NB4 (cell line): ENCODE results near the gene CD28.
A peak's percentile ranks its signal among the peaks of the same experiment; 100 is the strongest.
"Not testable (repeated sequence)": the region's sequence is repeated elsewhere in the genome, so short reads cannot be mapped to it uniquely, and the experiment has no call there.

Experiments
- DNase-seq: peaks from one replicate; pipeline ENCODE4 v3.0.0; 2010; ENCODE audit warnings: low read depth
- H3K4me3 ChIP-seq: one replicate; pipeline ENCODE4 v1.5.1; 2011; ENCODE audit warnings: mild to moderate bottlenecking, low read depth, low read length, moderate library complexity
- MYC ChIP-seq: IDR thresholded peaks from 2 replicates; pipeline ENCODE4 v1.6.1; 2011; ENCODE audit warnings: low read depth, low read length
- POLR2A ChIP-seq: IDR thresholded peaks from 2 replicates; pipeline ENCODE4 v1.6.1; 2011; ENCODE audit warnings: mild to moderate bottlenecking; ENCODE audit not compliant: insufficient read length; ENCODE audit errors: extremely low read depth
- TF ChIP-seq, protein P1 (sequence below): IDR thresholded peaks from 2 replicates; pipeline ENCODE4 v1.6.1; 2011; ENCODE audit warnings: low read depth, low read length
- TF ChIP-seq, protein P2 (sequence below): IDR thresholded peaks from one replicate; pipeline ENCODE4 v1.5.1; 2012; ENCODE audit warnings: low read depth, low read length

Gene CD28

DNA sequence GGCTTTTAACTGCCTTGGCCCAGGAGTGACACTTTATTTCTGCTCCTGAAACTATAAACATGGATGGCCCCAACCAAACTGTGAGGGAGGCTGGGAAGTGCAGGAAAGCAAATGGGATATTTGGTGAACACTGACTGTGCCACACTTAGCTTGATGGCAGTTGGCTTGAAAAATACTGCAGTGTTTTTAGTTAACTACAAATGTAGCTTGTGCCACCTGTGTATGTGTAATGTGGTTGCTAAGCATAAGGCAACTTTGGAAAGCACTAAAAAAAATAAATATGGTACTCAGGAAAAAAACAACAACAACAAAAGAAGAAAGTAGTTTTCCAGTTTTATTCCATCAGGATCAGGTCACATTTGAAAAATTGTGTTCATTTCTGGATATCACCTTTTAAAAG lies 73.8 kb downstream of the CD28 start:
- TF ChIP-seq, protein P1, sequence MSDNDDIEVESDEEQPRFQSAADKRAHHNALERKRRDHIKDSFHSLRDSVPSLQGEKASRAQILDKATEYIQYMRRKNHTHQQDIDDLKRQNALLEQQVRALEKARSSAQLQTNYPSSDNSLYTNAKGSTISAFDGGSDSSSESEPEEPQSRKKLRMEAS = no peak
- TF ChIP-seq, protein P2, sequence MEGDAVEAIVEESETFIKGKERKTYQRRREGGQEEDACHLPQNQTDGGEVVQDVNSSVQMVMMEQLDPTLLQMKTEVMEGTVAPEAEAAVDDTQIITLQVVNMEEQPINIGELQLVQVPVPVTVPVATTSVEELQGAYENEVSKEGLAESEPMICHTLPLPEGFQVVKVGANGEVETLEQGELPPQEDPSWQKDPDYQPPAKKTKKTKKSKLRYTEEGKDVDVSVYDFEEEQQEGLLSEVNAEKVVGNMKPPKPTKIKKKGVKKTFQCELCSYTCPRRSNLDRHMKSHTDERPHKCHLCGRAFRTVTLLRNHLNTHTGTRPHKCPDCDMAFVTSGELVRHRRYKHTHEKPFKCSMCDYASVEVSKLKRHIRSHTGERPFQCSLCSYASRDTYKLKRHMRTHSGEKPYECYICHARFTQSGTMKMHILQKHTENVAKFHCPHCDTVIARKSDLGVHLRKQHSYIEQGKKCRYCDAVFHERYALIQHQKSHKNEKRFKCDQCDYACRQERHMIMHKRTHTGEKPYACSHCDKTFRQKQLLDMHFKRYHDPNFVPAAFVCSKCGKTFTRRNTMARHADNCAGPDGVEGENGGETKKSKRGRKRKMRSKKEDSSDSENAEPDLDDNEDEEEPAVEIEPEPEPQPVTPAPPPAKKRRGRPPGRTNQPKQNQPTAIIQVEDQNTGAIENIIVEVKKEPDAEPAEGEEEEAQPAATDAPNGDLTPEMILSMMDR = no peak
- TF ChIP-seq MYC (no peak), POLR2A (no peak)
- H3K4me3 ChIP-seq = no peak overlapping the region
- DNase-seq = no peak

DNA sequence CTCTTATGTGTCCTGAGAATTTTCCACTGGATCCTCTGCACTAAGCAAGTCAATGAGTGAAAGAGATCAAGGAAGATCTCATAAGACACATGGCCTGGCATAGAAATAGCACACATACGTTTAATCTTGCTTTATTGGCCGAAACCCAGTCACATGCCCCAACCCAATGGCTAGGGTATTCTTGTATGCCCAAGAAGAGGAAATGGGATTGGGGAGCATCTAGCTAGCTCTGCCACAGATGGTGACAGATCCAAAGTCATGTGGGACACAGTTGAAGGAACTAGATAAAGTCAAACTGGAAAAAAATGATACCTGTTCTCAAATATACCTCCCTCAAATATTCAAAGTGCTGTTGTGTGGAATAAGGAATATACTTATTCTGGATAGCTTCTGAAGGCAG lies 74.7 kb downstream of the CD28 start:
- no peak overlapping the region for H3K4me3 ChIP-seq
- DNase-seq = no peak
- TF ChIP-seq, protein P1 = no peak
- TF ChIP-seq, protein P2 = no peak
- TF ChIP-seq POLR2A (no peak), MYC (no peak)

DNA sequence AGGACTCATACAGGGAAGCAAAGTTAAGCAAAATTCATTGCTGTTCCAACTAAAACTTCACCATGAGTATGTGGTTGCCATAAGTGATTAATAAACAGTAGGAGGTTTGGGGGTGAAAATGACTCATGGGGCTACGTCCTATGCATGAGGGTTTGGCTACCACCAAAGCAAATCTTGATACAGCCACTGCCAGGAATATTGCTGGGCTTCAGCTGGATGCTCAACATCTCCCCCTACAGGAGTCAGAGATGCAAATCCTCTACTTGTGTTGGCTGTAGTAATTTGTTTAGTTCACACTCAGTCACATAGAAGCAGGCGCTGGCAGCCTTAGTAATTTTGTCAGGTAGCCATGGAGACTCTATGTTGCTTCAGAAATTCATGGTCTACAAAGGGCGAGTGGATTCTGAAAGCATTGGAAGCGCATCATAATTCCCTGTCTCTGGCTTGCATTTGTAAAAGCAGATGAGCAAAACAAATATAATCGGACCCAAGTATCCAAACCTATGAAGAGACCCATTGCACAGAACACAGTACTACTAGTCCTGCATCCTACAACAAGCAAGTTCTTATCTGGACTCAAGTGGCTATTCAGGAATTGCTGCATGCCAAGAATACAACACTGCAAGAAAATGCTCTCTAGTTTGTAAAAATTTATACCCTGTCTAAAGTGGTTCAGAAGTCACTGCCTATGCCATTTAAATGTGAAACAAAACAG lies 76.0 kb downstream of the CD28 start:
- TF ChIP-seq, protein P2 = peak; percentile 85
- no peak for TF ChIP-seq MYC
- TF ChIP-seq, protein P1 = 0 out of 2 replicates have a peak, but pooled peaks have one; percentile 10
- TF ChIP-seq POLR2A = no peak
- DNase-seq = peak; percentile 78
- H3K4me3 ChIP-seq = no peak overlapping the region

DNA sequence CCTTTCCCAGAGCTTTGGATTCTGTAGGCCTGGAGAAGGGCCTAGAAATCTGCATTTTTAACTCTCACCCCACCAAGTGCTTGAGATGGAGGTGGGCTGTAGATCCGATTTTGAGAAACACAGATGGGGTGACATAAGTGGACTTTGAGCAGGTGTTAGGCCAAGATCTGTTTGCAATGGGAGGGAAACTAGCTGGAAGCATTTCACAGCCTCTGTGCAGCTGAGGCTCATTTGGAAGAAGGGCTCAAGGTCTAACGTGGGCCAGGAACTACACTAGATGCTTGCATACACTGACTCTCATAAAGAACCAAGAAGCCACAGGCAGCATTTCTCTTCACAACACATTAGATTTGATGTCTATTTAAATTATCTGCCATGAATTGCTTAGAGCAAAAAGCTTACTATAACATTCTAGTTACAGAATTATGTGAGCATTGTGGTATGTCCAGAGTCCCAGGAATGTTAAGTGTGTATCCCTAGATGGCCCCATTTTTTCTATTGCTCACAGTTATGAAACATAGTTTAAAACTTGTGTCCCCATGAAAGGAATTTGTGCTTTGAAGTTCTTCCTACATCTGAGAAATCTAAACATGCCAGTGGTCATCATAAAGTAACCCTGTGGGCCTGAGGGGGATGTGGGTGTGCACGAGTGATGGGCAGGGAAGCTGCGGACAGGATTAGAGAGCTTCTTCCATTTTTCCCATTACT lies 77.2 kb downstream of the CD28 start:
- TF ChIP-seq MYC = no peak
- TF ChIP-seq, protein P1 = no peak
- TF ChIP-seq, protein P2 = no peak
- no peak for TF ChIP-seq POLR2A
- DNase-seq = no peak
- no peak overlapping the region for H3K4me3 ChIP-seq

DNA sequence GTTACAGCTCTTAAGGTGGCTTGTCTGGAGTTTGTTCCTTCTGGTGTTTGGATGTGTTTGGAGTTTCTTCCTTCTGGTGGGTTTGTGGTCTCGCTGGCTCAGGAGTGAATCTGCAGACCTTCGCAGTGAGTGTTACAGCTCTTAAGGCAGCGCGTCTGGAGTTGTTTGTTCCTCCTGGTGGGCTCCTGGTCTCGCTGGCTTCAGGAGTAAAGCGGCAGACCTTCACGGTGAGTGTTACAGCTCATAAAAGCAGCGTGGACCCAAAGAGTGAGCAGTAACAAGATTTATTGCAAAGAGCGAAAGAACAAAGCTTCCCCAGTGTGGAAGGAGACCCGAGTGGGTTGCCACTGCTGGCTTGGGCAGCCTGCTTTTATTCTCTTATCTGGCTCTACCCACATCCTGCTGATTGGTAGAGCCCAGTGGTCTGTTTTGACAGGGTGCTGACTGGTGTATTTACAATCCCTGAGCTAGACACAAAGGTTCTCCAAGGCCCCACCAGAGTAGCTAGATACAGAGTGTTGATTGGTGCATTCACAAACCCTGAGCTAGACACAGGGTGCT lies 78.4 kb downstream of the CD28 start:
- H3K4me3 ChIP-seq, DNase-seq: not testable (repeated sequence)

DNA sequence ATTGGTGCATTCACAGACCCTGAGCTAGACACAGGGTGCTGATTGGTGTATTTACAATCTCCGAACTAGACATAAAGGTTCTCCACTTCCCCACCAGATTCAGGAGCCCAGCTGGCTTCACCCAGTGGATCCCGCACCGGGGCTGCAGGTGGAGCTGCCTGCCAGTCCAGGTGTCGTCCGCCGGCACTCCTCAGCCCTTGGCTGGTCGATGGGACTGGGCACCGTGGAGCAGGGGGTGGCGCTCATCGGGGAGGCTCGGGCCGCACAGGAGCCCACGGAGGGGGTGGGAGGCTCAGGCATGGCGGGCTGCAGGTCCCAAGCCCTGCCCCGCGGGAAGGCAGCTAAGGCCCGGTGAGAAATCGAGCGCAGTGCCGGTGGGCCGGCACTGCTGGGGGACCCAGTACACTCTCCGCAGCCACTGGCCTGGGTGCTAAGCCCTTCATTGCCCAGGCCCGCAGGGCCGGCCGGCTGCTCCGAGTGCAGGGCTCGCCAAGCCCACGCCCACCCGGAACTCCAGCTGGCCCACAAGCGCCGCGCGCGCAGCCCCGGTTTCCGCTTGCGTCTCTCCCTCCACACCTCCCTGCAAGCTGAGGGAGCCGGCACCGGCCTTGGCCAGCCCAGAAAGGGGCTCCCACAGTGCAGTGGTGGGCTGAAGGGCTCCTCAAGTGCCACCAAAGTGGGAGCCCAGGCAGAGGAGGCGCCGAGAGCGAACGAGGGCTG lies 79.1 kb downstream of the CD28 start:
- H3K4me3 ChIP-seq, DNase-seq: not testable (repeated sequence)
